ENCODE results near the gene CDK5RAP2.
A peak's percentile ranks its signal among the peaks of the same experiment; 100 is the strongest.

Gene CDK5RAP2

DNA sequence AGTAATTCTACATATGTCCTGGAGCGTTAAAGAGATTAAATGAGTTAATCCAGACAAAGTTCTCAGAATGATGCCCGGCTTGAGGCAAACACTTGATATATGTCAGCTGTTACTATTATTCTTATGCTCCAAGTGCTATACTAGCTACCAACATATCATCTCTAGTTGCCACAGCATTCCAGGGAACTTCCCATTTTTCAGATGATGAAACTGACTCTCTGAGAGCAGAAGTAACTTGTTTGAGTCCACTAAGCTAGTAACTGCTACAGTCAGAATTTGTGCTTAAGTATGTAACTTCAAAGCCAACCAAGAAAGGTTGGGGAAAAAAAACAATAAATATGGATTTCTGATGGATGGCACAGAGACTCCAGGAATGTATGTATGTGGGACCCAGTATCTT lies 98.1 kb downstream of the CDK5RAP2 start:
- H3K27me3 ChIP-seq (ENCODE audit: insufficient read depth, poor library complexity, severe bottlenecking): no peaks in the 10 kb centered on the region
- H3K27ac ChIP-seq (replicated peaks): no peak overlapping the region
- DNase-seq (ENCODE audit: low read depth in 1 of 2, low spot score in 1 of 2): peak in 1 of 2 experiments; percentile 40
- no peak overlapping the region for H3K4me3 ChIP-seq (replicated peaks; ENCODE audit: insufficient read depth, low read length)
- TF ChIP-seq, protein P1, sequence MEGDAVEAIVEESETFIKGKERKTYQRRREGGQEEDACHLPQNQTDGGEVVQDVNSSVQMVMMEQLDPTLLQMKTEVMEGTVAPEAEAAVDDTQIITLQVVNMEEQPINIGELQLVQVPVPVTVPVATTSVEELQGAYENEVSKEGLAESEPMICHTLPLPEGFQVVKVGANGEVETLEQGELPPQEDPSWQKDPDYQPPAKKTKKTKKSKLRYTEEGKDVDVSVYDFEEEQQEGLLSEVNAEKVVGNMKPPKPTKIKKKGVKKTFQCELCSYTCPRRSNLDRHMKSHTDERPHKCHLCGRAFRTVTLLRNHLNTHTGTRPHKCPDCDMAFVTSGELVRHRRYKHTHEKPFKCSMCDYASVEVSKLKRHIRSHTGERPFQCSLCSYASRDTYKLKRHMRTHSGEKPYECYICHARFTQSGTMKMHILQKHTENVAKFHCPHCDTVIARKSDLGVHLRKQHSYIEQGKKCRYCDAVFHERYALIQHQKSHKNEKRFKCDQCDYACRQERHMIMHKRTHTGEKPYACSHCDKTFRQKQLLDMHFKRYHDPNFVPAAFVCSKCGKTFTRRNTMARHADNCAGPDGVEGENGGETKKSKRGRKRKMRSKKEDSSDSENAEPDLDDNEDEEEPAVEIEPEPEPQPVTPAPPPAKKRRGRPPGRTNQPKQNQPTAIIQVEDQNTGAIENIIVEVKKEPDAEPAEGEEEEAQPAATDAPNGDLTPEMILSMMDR (IDR thresholded peaks at IDR 0.05; ENCODE audit: insufficient read depth, low read length): no peak
- no peak for TF ChIP-seq SPI1 (IDR thresholded peaks at IDR 0.05; ENCODE audit: borderline replicate concordance, low read depth)
- TF ChIP-seq POLR2AphosphoS5 (IDR thresholded peaks at IDR 0.05; ENCODE audit: low read depth): no peak
- TF ChIP-seq, protein P2, sequence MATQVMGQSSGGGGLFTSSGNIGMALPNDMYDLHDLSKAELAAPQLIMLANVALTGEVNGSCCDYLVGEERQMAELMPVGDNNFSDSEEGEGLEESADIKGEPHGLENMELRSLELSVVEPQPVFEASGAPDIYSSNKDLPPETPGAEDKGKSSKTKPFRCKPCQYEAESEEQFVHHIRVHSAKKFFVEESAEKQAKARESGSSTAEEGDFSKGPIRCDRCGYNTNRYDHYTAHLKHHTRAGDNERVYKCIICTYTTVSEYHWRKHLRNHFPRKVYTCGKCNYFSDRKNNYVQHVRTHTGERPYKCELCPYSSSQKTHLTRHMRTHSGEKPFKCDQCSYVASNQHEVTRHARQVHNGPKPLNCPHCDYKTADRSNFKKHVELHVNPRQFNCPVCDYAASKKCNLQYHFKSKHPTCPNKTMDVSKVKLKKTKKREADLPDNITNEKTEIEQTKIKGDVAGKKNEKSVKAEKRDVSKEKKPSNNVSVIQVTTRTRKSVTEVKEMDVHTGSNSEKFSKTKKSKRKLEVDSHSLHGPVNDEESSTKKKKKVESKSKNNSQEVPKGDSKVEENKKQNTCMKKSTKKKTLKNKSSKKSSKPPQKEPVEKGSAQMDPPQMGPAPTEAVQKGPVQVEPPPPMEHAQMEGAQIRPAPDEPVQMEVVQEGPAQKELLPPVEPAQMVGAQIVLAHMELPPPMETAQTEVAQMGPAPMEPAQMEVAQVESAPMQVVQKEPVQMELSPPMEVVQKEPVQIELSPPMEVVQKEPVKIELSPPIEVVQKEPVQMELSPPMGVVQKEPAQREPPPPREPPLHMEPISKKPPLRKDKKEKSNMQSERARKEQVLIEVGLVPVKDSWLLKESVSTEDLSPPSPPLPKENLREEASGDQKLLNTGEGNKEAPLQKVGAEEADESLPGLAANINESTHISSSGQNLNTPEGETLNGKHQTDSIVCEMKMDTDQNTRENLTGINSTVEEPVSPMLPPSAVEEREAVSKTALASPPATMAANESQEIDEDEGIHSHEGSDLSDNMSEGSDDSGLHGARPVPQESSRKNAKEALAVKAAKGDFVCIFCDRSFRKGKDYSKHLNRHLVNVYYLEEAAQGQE (IDR thresholded peaks at IDR 0.05; ENCODE audit: insufficient replicate concordance, low read depth): no peak
- no peak for TF ChIP-seq GABPA (IDR thresholded peaks at IDR 0.05; ENCODE audit: low read depth)

DNA sequence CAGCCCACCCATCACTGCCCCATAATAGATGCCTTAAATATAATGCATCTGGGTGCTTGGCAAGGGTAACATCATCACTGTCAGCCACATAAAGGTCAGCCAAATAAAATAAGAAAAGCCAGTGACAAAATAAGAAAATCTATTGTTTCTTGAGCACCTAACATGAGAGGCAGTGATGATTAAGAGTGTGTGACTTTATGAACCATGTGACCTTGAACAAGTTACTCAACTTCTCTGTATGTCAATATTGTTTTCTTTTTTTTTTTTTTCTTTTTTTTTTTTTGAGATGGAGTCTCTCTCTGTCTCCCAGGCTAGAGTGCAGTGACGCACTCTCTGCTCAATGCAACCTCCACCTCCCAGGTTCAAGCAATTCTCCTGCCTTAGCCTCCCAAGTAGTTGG lies 98.7 kb downstream of the CDK5RAP2 start:
- H3K27me3 ChIP-seq (ENCODE audit: insufficient read depth, poor library complexity, severe bottlenecking): no peaks in the 10 kb centered on the region
- no peak overlapping the region for H3K27ac ChIP-seq (replicated peaks)
- TF ChIP-seq SPI1 (IDR thresholded peaks at IDR 0.05; ENCODE audit: borderline replicate concordance, low read depth) (no peak), GABPA (IDR thresholded peaks at IDR 0.05; ENCODE audit: low read depth) (no peak), POLR2AphosphoS5 (IDR thresholded peaks at IDR 0.05; ENCODE audit: low read depth) (no peak)
- TF ChIP-seq, protein P2 (IDR thresholded peaks at IDR 0.05; ENCODE audit: insufficient replicate concordance, low read depth): no peak
- TF ChIP-seq, protein P1 (IDR thresholded peaks at IDR 0.05; ENCODE audit: insufficient read depth, low read length): no peak

DNA sequence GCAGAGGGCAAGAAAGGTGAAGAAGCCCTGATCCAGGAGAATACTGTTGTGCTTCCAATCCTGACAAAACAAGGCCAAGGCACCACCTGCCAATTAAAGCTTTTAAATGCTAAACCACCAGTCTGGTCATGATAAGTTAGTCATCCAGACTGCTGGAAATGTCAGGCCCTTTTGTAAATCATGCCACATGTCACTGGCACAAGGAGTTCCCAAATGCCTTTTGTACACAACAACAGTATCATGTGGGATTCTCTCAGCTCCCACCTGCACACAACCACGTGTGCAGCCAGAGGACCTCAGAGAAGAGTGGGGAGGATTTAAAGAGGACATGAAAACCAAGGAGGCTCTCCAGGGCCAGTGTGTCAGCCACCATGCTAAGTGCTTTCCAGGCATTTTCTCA lies 99.3 kb downstream of the CDK5RAP2 start:
- no peak for DNase-seq (ENCODE audit: low read depth in 1 of 2, low spot score in 1 of 2)
- Histone ChIP-seq H3K27ac (replicated peaks) (no peak overlapping the region), H3K4me3 (replicated peaks; ENCODE audit: insufficient read depth, low read length) (no peak overlapping the region), H3K27me3 (ENCODE audit: insufficient read depth, poor library complexity, severe bottlenecking) (no peaks in the 10 kb centered on the region)
- TF ChIP-seq, protein P1 (IDR thresholded peaks at IDR 0.05; ENCODE audit: insufficient read depth, low read length): no peak
- TF ChIP-seq GABPA (IDR thresholded peaks at IDR 0.05; ENCODE audit: low read depth) (no peak), SPI1 (IDR thresholded peaks at IDR 0.05; ENCODE audit: borderline replicate concordance, low read depth) (no peak), POLR2AphosphoS5 (IDR thresholded peaks at IDR 0.05; ENCODE audit: low read depth) (no peak)
- TF ChIP-seq, protein P2 (IDR thresholded peaks at IDR 0.05; ENCODE audit: insufficient replicate concordance, low read depth): no peak

More for the DNA sequence above, 98.7 kb downstream of the CDK5RAP2 start:
- DNase-seq (ENCODE audit: low read depth in 1 of 2, low spot score in 1 of 2): no peak
- no peak overlapping the region for H3K4me3 ChIP-seq (replicated peaks; ENCODE audit: insufficient read depth, low read length)
